GM12875 (cell line): ENCODE data around the gene RP9.
A peak's percentile ranks its signal among the peaks of the same experiment; 100 is the strongest.

Experiments
- H3K4me3 ChIP-seq: one replicate; pipeline ENCODE4 v1.5.1; 2011; ENCODE audit warnings: low read depth, low read length, control low read depth
- CTCF ChIP-seq: IDR thresholded peaks from 2 replicates; pipeline ENCODE4 v1.5.1; 2011; ENCODE audit warnings: low read depth, mild to moderate bottlenecking, control low read depth, inconsistent platforms, low read length, moderate library complexity, borderline replicate concordance; ENCODE audit not compliant: insufficient read depth

The RP9 gene

GRCh38 chr7:33143996-33144718 lies 35.0 kb upstream of the RP9 start:
- no peak for TF ChIP-seq CTCF
- H3K4me3 ChIP-seq, result no peak overlapping the region

- H3K4me3 ChIP-seq, result no peak overlapping the region
- no peak for TF ChIP-seq CTCF
Observed at GRCh38 chr7:33142585-33142984, 33.4 kb upstream of the RP9 start.

DNA sequence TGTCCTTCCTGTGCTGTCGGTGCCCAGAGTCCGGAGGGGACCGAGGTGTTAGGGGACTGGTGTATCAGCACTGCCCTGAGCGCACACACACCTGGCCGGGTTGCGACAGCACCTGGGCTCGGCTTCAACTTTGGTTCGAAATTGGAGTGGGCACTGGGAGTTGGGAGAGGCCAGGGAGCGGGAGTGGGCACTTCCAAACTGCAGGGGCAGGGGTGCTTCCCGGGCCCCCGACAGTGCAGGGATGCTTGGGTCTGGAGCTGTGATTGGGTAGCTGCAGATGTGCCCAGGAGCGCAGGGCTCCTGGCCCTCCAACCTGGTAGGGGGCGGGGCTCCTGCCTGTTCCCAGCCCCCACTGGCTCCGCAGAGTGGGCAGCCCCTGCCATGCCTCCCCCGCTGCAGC lies 27.9 kb upstream of the RP9 start:
- H3K4me3 ChIP-seq, result no peak overlapping the region
- TF ChIP-seq CTCF, result no peak

DNA sequence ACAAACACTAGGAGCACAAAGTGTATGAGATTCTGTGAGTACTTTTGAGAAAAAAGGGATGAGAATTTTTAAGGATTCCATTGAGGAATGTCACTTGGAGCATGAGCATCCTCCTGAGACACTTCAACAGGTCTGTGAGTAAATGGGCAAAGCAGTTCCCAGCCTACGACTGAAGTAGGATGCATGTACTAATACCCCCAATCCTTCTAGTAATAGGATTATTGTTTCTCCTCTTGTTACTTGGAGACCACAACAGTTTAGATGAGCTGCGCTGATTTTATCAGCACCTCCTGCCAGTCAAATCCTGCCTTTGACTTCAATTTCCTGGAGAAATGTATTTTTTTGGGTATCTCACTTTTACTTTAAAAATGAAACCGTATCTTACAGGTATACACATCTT lies 21.0 kb upstream of the RP9 start:
- no peak for TF ChIP-seq CTCF
- H3K4me3 ChIP-seq, result no peak overlapping the region

GRCh38 chr7:33129806-33130153 lies 20.6 kb upstream of the RP9 start:
- peak overlapping the region; percentile 68 for H3K4me3 ChIP-seq
- TF ChIP-seq CTCF, result no peak

DNA sequence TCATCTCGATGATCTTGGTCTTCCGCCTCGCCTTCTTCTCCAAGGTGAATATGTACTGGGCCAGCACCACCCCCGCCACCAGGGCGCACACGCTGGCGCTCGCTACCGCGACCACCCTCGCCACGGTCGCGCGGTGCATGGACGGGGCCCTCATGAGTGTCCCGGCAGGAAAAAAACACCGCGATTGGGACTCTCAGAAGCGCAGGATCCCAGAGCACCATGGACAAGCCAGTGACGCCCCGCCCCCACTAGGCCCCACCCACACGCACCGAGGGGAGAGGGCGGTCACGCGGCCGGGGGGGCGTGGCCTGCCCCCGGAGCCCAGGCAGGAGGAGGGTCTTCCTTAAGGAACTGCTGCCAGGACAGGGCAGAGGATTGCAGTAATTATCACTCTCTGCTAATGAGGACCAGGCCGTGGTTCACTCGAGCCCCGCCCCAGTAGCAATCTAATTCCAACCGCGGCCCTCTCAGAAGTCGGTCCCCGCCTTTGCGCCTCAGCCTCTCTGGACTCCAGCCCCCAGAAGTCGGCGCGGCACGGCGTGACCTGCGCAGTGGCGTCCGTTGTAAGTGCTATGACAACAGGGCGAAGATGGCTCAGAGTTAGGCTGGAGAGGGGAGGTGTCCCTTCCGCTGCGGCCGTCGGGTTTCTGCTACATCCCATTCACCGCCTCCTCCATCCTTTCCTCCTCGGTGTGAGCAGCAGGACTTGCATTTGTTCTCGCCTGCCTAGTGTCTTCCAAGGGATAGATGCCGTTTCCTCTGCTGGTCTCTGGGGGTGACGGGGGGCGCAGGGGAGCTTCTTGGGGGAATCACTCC lies 20.0 kb upstream of the RP9 start, which contains the start of gene BBS9:
Gene BBS9 (plus strand): TSS at position 575 of the 816 bp plus-strand sequence. CDS start 16,689 bp downstream, outside the sequence.
- peak; percentile 10; the same call in 1 of the 2 replicates for TF ChIP-seq CTCF
- H3K4me3 ChIP-seq, result peak within 1 kb of the TSS; percentile 68

GRCh38 chr7:33128631-33128989 lies 19.4 kb upstream of the RP9 start:
- peak overlapping the region; percentile 68 for H3K4me3 ChIP-seq
- no peak for TF ChIP-seq CTCF
